ENCODE results near the gene OR4K15.
"Not testable (repeated sequence)": the region's sequence is repeated elsewhere in the genome, so short reads cannot be mapped to it uniquely, and the experiment has no call there.

Gene OR4K15, protein sequence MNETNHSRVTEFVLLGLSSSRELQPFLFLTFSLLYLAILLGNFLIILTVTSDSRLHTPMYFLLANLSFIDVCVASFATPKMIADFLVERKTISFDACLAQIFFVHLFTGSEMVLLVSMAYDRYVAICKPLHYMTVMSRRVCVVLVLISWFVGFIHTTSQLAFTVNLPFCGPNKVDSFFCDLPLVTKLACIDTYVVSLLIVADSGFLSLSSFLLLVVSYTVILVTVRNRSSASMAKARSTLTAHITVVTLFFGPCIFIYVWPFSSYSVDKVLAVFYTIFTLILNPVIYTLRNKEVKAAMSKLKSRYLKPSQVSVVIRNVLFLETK

DNA sequence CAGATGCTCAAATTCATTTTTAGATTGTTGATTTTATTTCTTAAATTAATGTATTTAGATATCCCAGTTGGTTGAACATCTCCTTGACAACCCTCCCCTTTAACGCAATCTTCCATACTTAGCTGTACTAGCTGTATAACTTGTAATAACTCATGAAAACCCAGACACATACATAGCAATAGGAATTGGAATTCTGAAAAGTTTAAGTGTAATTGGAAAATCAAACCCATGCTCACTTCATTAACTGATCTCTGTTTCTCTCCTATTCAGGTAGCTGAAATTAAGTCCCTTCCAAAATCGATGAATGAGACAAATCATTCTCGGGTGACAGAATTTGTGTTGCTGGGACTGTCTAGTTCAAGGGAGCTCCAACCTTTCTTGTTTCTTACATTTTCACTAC, at the start of gene OR4K15:
TSS of gene OR4K15 (plus strand) at position 301 of the 400 bp plus-strand sequence. CDS start at position 301, 0 bp downstream.
- no peak for DNase-seq (ENCODE audit: low spot score)

DNA sequence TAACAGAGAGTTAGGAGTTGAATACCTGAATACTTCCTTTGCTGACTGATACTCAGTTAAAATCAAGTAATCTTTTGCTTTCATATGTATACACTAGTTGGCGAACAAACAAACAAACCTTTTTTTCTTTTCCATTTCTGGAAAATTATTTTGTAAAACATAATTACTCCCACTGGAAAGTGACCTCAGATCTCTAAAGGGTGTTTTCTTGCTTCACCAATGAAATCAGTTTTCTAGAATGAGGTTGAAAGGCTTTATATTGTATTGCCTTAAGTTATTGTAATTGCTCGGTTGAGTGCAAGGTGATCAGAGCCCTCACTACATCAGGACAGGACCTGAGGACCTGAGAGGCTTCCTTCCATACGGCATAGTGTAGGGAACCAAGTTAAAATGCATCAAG, 44.8 kb upstream of the OR4K15 start, which contains the start of gene OR4K1:
TSS of gene OR4K1 (plus strand) at position 301 of the 400 bp plus-strand sequence. CDS start 4,750 bp downstream, outside the sequence.
- DNase-seq (ENCODE audit: low spot score): no peak

DNA sequence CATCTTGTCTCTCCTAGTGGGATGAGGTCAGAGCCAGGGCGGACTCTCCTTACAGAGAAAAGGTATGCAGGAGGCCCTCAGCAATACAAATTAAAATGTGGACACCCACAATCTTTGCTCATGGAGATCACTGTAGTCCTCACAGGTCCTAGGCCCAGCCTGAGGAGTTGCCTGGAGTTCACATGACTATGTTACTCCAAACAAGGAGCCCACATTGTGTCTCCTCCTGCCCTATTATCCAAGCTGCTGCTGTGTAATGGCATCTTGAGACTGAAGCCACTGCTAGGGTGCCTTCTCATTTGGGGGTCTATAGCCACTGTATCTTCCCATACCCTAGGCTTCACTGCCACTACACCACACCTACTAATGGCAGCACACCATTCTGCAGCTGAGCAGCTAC, 33.7 kb upstream of the OR4K15 start:
- DNase-seq (ENCODE audit: low spot score): no peak

DNA sequence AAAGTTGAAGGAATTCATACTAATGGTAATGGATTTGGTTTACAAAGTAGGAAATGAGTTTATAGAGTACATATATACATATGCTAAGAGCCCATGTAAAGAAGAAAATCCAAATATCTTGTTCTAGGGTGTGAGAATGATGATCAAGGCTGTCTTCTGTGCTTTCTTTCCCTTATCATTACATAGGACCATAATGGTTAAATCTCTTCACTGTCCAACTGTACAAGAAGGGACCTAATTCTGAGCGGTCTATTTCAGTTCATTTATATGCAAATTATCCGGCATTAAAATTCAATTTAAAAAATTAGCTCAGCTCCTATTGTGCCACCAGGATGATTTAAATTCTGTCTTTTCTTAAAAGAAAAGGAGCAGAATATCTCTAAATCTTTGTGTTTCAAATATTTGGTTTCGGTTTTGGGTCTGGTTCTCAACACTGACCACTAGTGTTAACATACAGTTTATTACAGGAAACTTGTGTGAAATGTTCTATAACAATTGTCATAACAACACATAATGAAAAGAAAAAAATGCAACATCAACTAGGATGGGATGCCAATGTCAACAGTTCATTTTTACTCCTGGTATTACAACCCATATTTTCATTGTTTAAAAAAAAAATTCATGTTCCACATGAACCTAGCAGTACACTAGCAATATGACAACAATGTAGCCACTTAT, 27.8 kb upstream of the OR4K15 start:
- no peak for DNase-seq (ENCODE audit: low spot score)

DNA sequence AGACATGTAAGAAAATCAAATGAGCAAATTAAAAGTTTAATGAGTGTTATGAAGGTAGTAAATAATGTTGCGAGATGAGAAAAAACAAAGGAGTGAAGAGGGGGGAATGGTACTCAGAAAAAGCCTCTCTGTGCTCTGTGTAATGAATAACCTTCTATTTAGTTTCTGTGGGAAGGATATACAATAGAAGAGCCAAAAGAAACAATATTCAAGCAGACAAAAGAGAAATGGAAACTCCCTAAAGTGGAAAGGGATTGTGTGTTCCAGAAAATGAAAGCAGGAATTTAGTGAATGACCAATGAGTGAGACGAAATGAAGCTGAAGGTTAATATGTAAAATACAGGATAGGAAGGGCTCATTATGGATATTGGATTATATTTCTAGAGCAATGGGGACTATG, 26.2 kb upstream of the OR4K15 start:
- no peak for DNase-seq (ENCODE audit: low spot score)

DNA sequence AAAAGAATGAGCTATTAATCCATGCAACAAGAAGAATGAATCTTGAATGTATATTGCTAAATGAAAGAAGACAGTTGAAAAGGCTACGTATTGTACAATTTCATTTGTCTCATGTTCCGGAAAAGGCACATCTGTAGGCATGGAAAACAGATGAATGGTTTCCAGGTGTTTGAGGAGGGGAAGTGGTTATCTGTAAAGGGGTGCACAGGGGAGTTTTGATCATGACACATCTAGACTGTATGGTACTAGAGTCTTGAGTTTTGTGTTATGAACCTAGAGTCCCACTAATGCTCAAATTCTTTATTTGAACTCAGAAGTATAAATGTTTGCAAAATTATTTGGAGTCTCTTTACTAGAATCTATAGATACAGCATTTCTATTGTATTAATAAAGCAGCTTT, 5.7 kb upstream of the OR4K15 start:
- not testable (repeated sequence) for DNase-seq (ENCODE audit: low spot score)

DNA sequence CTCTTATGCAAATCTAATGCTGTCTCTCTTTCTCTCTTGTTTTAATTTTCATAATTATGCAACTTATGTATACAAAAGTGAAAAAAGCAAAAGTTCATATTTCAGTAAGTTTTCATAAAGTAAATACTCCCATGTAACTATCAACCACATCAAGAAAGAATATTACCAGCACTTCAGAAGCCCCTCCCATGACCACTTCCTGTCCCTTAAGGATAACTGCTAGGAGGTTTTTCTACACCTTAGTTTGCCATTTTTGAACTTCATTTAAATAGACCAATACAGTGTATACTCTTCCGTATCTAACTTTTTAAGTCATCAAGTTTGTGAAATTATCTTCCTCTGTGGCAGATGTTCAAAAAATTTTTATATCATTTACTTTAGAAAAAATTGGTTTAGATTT, 547 bp upstream of the OR4K15 start:
- no peak for DNase-seq (ENCODE audit: low spot score)

DNA sequence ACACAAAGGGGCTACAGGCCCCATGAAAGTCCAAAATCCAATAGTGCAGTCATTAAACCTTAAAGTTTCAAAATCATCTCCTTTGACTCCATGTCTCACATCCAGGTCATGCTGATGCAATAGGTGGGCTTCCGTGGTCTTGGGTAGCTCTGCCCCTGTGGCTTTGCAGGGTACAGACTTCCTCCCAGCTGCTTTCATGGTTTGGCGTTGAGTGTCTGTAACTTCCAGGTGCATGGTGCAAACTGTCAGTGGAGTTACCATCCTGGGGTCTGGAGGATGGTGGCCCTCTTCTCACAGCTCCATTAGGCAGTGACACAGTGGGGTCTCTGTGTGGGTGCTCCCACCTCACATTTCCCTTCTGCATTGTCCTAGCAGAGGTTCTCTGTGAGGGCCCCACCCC, 18.0 kb downstream of the OR4K15 start:
- no peak for DNase-seq (ENCODE audit: low spot score)

DNA sequence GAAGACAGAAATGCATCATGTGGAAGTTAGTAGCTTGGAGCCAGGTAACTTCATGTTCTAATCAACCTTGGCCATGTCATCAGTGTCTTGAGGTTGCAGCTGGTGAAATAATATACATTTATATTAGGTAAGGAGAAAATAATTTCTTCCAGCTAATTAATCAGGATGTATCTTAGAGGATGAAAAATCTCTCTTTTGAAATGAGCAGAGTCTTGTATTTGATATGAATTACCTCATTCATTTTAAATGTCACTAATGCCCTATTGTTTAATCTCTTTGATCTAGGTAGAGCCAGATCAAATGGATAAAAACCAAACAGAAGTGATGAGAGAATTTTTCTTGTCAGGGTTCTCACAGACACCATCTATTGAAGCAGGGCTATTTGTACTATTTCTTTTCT, 26.5 kb downstream of the OR4K15 start, which contains the start of gene OR4Q2:
TSS of gene OR4Q2 (plus strand) at position 301 of the 400 bp plus-strand sequence.
- no peak for DNase-seq (ENCODE audit: low spot score)

DNA sequence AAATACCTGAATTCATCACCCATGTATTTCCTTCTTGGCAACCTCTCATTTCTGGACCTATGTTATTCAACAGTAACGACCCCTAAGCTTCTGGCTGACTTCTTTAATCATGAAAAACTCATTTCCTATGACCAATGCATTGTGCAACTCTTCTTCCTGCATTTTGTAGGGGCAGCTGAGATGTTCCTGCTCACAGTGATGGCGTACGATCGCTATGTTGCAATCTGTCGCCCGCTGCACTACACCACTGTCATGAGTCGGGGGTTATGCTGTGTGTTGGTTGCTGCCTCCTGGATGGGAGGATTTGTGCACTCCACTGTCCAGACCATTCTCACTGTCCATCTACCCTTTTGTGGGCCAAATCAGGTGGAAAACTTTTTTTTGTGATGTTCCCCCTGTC, 26.9 kb downstream of the OR4K15 start:
- no peak for DNase-seq (ENCODE audit: low spot score)

DNA sequence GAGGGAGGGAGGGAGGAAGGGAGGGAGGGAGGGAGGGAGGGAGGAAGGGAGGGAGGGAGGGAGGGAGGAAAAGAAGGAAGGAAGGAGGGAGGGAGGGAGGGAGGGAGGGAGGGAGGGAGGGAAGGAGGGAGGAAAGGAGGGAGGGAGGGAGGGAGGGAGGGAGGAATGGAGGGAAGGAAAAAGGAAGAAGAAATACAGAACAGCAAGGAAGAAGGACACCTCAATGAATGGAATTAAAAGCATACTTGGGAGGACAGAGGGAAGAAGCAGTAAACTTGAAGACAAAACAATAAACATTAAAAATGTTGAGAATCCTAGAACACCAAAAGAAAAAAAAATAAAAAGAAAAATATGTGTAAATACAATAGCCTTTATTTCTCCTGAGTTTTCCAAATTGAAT, 32.8 kb downstream of the OR4K15 start:
- DNase-seq (ENCODE audit: low spot score): no peak

DNA sequence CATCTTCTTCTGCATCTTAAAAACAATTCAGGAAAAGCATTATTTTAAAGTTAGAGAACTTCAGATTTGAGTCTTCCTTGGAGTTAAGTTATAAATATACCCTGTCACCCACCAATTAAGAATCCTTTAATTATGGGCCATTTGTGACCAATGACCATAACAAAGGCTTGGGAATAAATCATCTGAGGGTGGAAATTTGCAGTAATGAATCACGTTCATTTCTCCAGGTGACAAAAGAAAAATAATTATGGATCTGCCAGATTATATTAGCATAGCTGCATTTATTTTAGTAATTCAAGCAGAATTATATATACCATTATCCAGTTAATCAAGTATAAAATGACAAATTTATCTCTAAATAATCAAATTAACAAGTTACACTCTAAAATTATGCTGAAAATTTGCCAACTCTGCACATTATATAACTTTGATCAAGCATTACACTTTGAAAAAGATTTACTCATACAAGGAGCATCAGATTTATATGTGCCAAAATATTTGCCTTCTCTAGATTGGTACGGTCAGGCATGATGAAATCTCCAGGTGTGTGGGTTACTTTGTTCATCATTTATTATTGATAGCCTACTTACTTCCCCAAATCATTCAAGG, 44.0 kb downstream of the OR4K15 start, which contains the start of gene OR4K14:
TSS of gene OR4K14 (minus strand) at position 51 of the 609 bp plus-strand sequence. CDS start 4,114 bp downstream, outside the sequence.
- DNase-seq (ENCODE audit: low spot score): no peak

All from AG20443 (cell line).